EL (cell line): ENCODE results near the gene RAD18.

Experiments used
- DNase-seq: peaks from one replicate; pipeline ENCODE4 v3.0.0-alpha.2; 2016

RAD18 gene

GRCh38 chr3:8963137-8963853, at the start of gene RAD18:
Gene RAD18 (minus strand): TSS chr3:8963472. CDS start chr3:8963385, 87 bp downstream.
- peak; percentile 92 for DNase-seq

- DNase-seq = no peak
Measured at GRCh38 chr3:9012521-9012920, 49.2 kb upstream of the RAD18 start.

- no peak for DNase-seq
Measured at GRCh38 chr3:9009976-9010545, 46.8 kb upstream of the RAD18 start.

GRCh38 chr3:9008550-9009255, 45.4 kb upstream of the RAD18 start:
- DNase-seq = peak; percentile 26

- no peak for DNase-seq
Measured at GRCh38 chr3:9007928-9008327, 44.7 kb upstream of the RAD18 start.

GRCh38 chr3:9007213-9007612, 43.9 kb upstream of the RAD18 start:
- DNase-seq = no peak

GRCh38 chr3:9000041-9000440, 36.8 kb upstream of the RAD18 start:
- DNase-seq = no peak

- no peak for DNase-seq
Measured at GRCh38 chr3:8997151-8997550, 33.9 kb upstream of the RAD18 start.

GRCh38 chr3:8996681-8997121, 33.4 kb upstream of the RAD18 start:
- DNase-seq = peak; percentile 42

GRCh38 chr3:8996216-8996615, 32.9 kb upstream of the RAD18 start:
- no peak for DNase-seq

- DNase-seq = no peak
Measured at GRCh38 chr3:8994226-8994625, 31.0 kb upstream of the RAD18 start.

- no peak for DNase-seq
Measured at GRCh38 chr3:8993331-8993730, 30.1 kb upstream of the RAD18 start.

- DNase-seq = no peak
Measured at GRCh38 chr3:8992854-8993253, 29.6 kb upstream of the RAD18 start.

- no peak for DNase-seq
Measured at GRCh38 chr3:8992199-8992598, 28.9 kb upstream of the RAD18 start.

- DNase-seq = peak; percentile 32
Measured at GRCh38 chr3:8990266-8991215, 27.3 kb upstream of the RAD18 start.

GRCh38 chr3:8988791-8989558, 25.7 kb upstream of the RAD18 start:
- no peak for DNase-seq

- no peak for DNase-seq
Measured at GRCh38 chr3:8988384-8988655, 25.0 kb upstream of the RAD18 start.

GRCh38 chr3:8987645-8988383, 24.5 kb upstream of the RAD18 start:
- DNase-seq = peak; percentile 58

- DNase-seq = no peak
Measured at GRCh38 chr3:8987226-8987625, 24.0 kb upstream of the RAD18 start.

GRCh38 chr3:8986741-8987140, 23.5 kb upstream of the RAD18 start:
- no peak for DNase-seq

GRCh38 chr3:8985876-8986275, 22.6 kb upstream of the RAD18 start:
- DNase-seq = no peak

GRCh38 chr3:8985411-8985831, 22.1 kb upstream of the RAD18 start:
- no peak for DNase-seq
